ENCODE data around the gene CFAP58. TPM values are rescaled to one million over a fixed set of nuclear protein-coding genes. Genes with fewer than 3 reads are reported as not detected.

The CFAP58 gene
- total RNA-seq, 1 experiment from 2014 or later = 0.63 TPM

DNA sequence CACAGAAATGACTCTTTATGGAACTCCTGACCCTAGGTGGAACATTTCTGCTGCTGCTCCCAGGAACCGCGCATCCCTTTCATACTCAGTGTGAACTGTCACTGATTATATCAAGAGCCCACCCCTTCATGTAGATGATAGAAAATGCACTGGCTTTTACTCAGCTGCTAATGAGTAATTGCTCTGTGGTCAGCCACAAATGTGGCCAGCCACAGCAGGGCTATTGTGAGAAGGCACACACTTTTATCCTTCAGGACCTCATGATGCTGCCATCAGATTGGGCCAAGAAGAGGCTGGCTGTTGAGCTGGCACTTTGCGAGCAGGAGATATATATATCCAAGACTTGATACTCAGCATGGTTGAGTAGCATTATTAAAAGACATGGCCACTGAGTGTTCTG lies 124.7 kb downstream of the CFAP58 start:
- Histone ChIP-seq H2AK5ac (ENCODE audit: insufficient read length, low read length) (no peak overlapping the region), H4K91ac (ENCODE audit: insufficient read length, low read depth, low read length) (no peak overlapping the region), H2AFZ (ENCODE audit: low read length) (no peak overlapping the region), H3K18ac (ENCODE audit: insufficient read length, low read depth, low read length) (no peak overlapping the region), H3K9me3 (ENCODE audit: control insufficient read depth, low read depth, low read length) (no peaks in the 10 kb centered on the region), H2BK120ac (ENCODE audit: low read depth, low read length, poor library complexity, severe bottlenecking) (no peak overlapping the region), H3K79me2 (ENCODE audit: insufficient read depth, low read length) (no peaks in the 10 kb centered on the region), H4K5ac (ENCODE audit: insufficient read length, low read depth, low read length) (no peak overlapping the region), H3K23ac (ENCODE audit: insufficient read length, low read depth, low read length) (no peak overlapping the region), H3K27ac (ENCODE audit: insufficient read length, low read depth, low read length) (no peak overlapping the region), H3K4me1 (ENCODE audit: insufficient read depth, low read length) (no peaks in the 10 kb centered on the region), H4K20me1 (ENCODE audit: control insufficient read depth, insufficient read depth, insufficient read length) (no peaks in the 10 kb centered on the region), H3T11ph (ENCODE audit: low read length) (no peak overlapping the region), H3K27me3 (ENCODE audit: insufficient read depth, low read length) (no peaks in the 10 kb centered on the region), H3K79me1 (ENCODE audit: insufficient read depth, low read depth, low read length, poor library complexity, severe bottlenecking) (no peaks in the 10 kb centered on the region), H3K23me2 (ENCODE audit: insufficient read length, low read depth, low read length, poor library complexity, severe bottlenecking) (peaks cover 3% of the 10 kb centered on the region), H3K4ac (ENCODE audit: low read depth, low read length) (no peak overlapping the region), H3K56ac (ENCODE audit: insufficient read length, low read depth, low read length) (no peak overlapping the region), H2BK15ac (ENCODE audit: low read depth, low read length) (no peak overlapping the region), H3K4me2 (ENCODE audit: insufficient read depth, insufficient read length, low read length) (no peak overlapping the region), H2BK5ac (ENCODE audit: insufficient read length, low read length) (no peak overlapping the region), H3K14ac (ENCODE audit: insufficient read depth, low read length) (no peak overlapping the region), H2BK20ac (ENCODE audit: low read depth, low read length, poor library complexity, severe bottlenecking) (no peak overlapping the region), H4K8ac (replicated peaks; ENCODE audit: insufficient read length, low read depth, low read length) (no peak overlapping the region), H2BK12ac (ENCODE audit: insufficient read length, low read depth, low read length) (no peak overlapping the region), H3K9ac (ENCODE audit: extremely low read depth, insufficient read length, low read length) (no peak overlapping the region)
- H3K4me1 Mint-ChIP-seq = peaks cover 0 to 5% of the 10 kb centered on the region in 2 experiments; a peak in 2 of 4 replicates
- H3K27ac Mint-ChIP-seq = no peak overlapping the region
- no peak for DNase-seq
- TF ChIP-seq, protein P1, sequence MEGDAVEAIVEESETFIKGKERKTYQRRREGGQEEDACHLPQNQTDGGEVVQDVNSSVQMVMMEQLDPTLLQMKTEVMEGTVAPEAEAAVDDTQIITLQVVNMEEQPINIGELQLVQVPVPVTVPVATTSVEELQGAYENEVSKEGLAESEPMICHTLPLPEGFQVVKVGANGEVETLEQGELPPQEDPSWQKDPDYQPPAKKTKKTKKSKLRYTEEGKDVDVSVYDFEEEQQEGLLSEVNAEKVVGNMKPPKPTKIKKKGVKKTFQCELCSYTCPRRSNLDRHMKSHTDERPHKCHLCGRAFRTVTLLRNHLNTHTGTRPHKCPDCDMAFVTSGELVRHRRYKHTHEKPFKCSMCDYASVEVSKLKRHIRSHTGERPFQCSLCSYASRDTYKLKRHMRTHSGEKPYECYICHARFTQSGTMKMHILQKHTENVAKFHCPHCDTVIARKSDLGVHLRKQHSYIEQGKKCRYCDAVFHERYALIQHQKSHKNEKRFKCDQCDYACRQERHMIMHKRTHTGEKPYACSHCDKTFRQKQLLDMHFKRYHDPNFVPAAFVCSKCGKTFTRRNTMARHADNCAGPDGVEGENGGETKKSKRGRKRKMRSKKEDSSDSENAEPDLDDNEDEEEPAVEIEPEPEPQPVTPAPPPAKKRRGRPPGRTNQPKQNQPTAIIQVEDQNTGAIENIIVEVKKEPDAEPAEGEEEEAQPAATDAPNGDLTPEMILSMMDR (conservative IDR thresholded peaks at IDR 0.05) = no peak
- no peak overlapping the region for H3K4me3 Mint-ChIP-seq
- peaks cover 9% of the 10 kb centered on the region for H3K27me3 Mint-ChIP-seq (ENCODE audit: low read depth)
- H3K36me3 Mint-ChIP-seq (ENCODE audit: insufficient read depth in 1 of 3, low read depth in 3 of 3) = no peaks in the 10 kb centered on the region
- WGBS (ENCODE audit: extremely low coverage, insufficient read length, low lambda C conversion rate) = no CpG with 5 or more reads among the region's 3 CpGs
- peaks cover 0 to 3% of the 10 kb centered on the region in 2 experiments; a peak in 1 of 5 replicates for H3K9me3 Mint-ChIP-seq
